Spleen (tissue), 11 donors: ENCODE data around the gene OPCML. TPM values are rescaled to one million over a fixed set of nuclear protein-coding genes. Genes with fewer than 3 reads are reported as not detected.

ENCODE experiments used
- DNase-seq: peaks from one replicate; pipeline ENCODE4 v3.0.0-alpha.2; 2020
- H3K27ac ChIP-seq, 8 donors: fragments of 200-600 bp; sonication (generic) in 7 of 8; 1 replicate in 4 of 8; 2 replicates in 4 of 8; pipeline versions ENCODE4 v1.5.0 to v1.8.0; 2016 to 2021; ENCODE audit warnings: inconsistent platforms in 4 of 8, mild to moderate bottlenecking in 4 of 8, moderate library complexity in 1 of 8
- H3K27me3 ChIP-seq, 7 donors: fragments of 200-600 bp; sonication (generic) in 6 of 7; replicated peaks in 1 of 7; 1 replicate in 4 of 7; 2 replicates in 3 of 7; pipeline versions ENCODE4 v1.5.0 to v1.8.0; 2016 to 2021; ENCODE audit warnings: inconsistent platforms in 3 of 7, mild to moderate bottlenecking in 1 of 7
- H3K36me3 ChIP-seq, 6 donors: fragments of 200-600 bp; sonication (generic) in 5 of 6; 1 replicate in 4 of 6; 2 replicates in 2 of 6; pipeline versions ENCODE4 v1.5.0 to v1.8.0; 2016 to 2021; ENCODE audit warnings: inconsistent platforms in 2 of 6
- H3K4me1 ChIP-seq, 6 donors: fragments of 200-600 bp; sonication (generic) in 5 of 6; 1 replicate in 3 of 6; 2 replicates in 3 of 6; pipeline versions ENCODE4 v1.5.0 to v1.8.0; 2016 to 2021; ENCODE audit warnings: inconsistent platforms in 3 of 6
- H3K4me3 ChIP-seq, 8 donors: fragments of 200-600 bp; sonication (generic) in 7 of 8; 1 replicate in 4 of 8; 2 replicates in 4 of 8; pipeline versions ENCODE4 v1.5.0 to v1.8.0; 2016 to 2021; ENCODE audit warnings: inconsistent platforms in 4 of 8, mild to moderate bottlenecking in 4 of 8, moderate library complexity in 2 of 8
- H3K9me3 ChIP-seq, 8 donors: fragments of 200-600 bp; sonication (generic) in 7 of 8; 1 replicate in 4 of 8; 2 replicates in 4 of 8; pipeline versions ENCODE4 v1.5.0 to v1.8.0; 2016 to 2021; ENCODE audit warnings: inconsistent platforms in 4 of 8
- CTCF ChIP-seq, 11 experiments: fragments of 200-600 bp in 7 of 11; fragments of 450-650 bp in 4 of 11; sonication (generic) in 4 of 11; IDR thresholded peaks in 8 of 11; conservative IDR thresholded peaks in 3 of 11; 1 replicate in 7 of 11; 2 replicates in 4 of 11; pipeline versions ENCODE4 v1.4.0 to v1.8.0; 2016 to 2021; ENCODE audit warnings: antibody characterized with exemption in 11 of 11, inconsistent platforms in 4 of 11, mild to moderate bottlenecking in 1 of 11
- POLR2A ChIP-seq, 3 donors: fragments of 450-650 bp; IDR thresholded peaks; one replicate each; pipeline ENCODE4 v1.5.1; 2017; ENCODE audit warnings: antibody characterized with exemption in 3 of 3, mild to moderate bottlenecking in 1 of 3
- POLR2AphosphoS5 ChIP-seq, 3 donors: sonication (generic); formaldehyde crosslinking; IDR thresholded peaks; one replicate each; pipeline ENCODE4 v1.5.1; 2017; ENCODE audit warnings: antibody characterized with exemption in 3 of 3
- WGBS, 5 donors: extraction: QIAGEN DNeasy Blood & Tissue Kit in 3 of 5; methylation state at CpG; one replicate each; pipeline versions ENCODE4 v1.1.5 to v1.1.7; 2013 to 2018; 5-methylcytosine and 5-hydroxymethylcytosine counted together
- intact Hi-C: fragments of 100-400 bp; cut with DNase I; formaldehyde crosslinking; loops from one replicate; pipeline ENCODE4 v1.15.0; 2023; ENCODE audit warnings: low total_unique reads
- polyA plus RNA-seq, 3 donors: library from polyadenylated mRNA; stranded (reverse); fragments of 200-250 nt; gene quantifications; one replicate each; pipeline ENCODE4 v1.2.1, GENCODE V29; 2013
- total RNA-seq, 7 donors: library from RNA; depleted of rRNA in 3 of 7; stranded (reverse); fragments of >200 nt in 3 of 7; fragmentation: NEBNext Ultra II Directional in 4 of 7; extraction: Animal tissue kit (Norgen Biotek cat#: 25700) in 4 of 7; gene quantifications; one replicate each; pipeline versions ENCODE4 v1.1.0 to v1.2.1, GENCODE V29; 2016 to 2021
- donor health status: healthy with polysubstance abuse.
- donor health status: DM: no; HTN: no; CAD: no; lungs with moderate emphysema.
- donor health status: DM: no; HTN: no; CAD: no.
- donor health status: Bipolar disorder and iron deficiency.
- donor health status: healthy.
- donor health status: DM: no; HTN: no; CAD: no.
- donor health status: DM: yes; HTN: yes; CAD: no.

The OPCML gene
- total and polyA plus RNA-seq, 10 donors, result 0.09 to 10.7 (median 3.1) TPM

GRCh38 chr11:132669949-132670348 is 862.4 kb downstream of the OPCML start:
- 88 to 93% (median 91%) methylated on average over 5 of the region's 5 CpGs for WGBS, 5 donors

GRCh38 chr11:132665205-132665604 is 867.1 kb downstream of the OPCML start:
- DNase-seq, result no peak
- TF ChIP-seq POLR2AphosphoS5 (IDR thresholded peaks at IDR 0.05) (no peak), CTCF (IDR thresholded peaks at IDR 0.05 in 8 of 11, conservative IDR thresholded peaks at IDR 0.05 in 3 of 11) (no peak), POLR2A (IDR thresholded peaks at IDR 0.05) (no peak)
- Histone ChIP-seq H3K36me3 (no peaks in the 10 kb centered on the region), H3K27ac (no peak overlapping the region), H3K9me3 (no peaks in the 10 kb centered on the region), H3K27me3 (no peaks in the 10 kb centered on the region), H3K4me3 (no peak overlapping the region), H3K4me1 (no peaks in the 10 kb centered on the region)
- intact Hi-C loops, result no loop called here
- 83 to 92% (median 88%) methylated on average over 4 of the region's 4 CpGs for WGBS, 5 donors

More at GRCh38 chr11:132669949-132670348, 862.4 kb downstream of the OPCML start:
- TF ChIP-seq CTCF (IDR thresholded peaks at IDR 0.05 in 8 of 11, conservative IDR thresholded peaks at IDR 0.05 in 3 of 11) (no peak), POLR2A (IDR thresholded peaks at IDR 0.05) (no peak), POLR2AphosphoS5 (IDR thresholded peaks at IDR 0.05) (no peak)
- no peak for DNase-seq
- H3K4me1 ChIP-seq, result peaks cover 0 to 8% (median 0%) of the 10 kb centered on the region in 6 donors
- no peak overlapping the region for H3K4me3 ChIP-seq
- H3K36me3 ChIP-seq, result no peaks in the 10 kb centered on the region
- no peaks in the 10 kb centered on the region for H3K27me3 ChIP-seq
- no peak overlapping the region for H3K27ac ChIP-seq
- intact Hi-C loops, result no loop called here
- no peaks in the 10 kb centered on the region for H3K9me3 ChIP-seq

GRCh38 chr11:132658696-132659095 is 873.6 kb downstream of the OPCML start:
- WGBS, 5 donors, result 76 to 95% (median 80%) methylated on average over 2 of the region's 2 CpGs
- intact Hi-C loops, result no loop called here
- no peak overlapping the region for H3K27ac ChIP-seq
- no peaks in the 10 kb centered on the region for H3K27me3 ChIP-seq
- H3K36me3 ChIP-seq, result no peaks in the 10 kb centered on the region
- no peak overlapping the region for H3K4me3 ChIP-seq
- no peak for DNase-seq
- no peak for TF ChIP-seq POLR2A (IDR thresholded peaks at IDR 0.05)
- TF ChIP-seq CTCF (IDR thresholded peaks at IDR 0.05 in 8 of 11, conservative IDR thresholded peaks at IDR 0.05 in 3 of 11), result no peak
- TF ChIP-seq POLR2AphosphoS5 (IDR thresholded peaks at IDR 0.05), result no peak
- peaks cover 0 to 9% (median 0%) of the 10 kb centered on the region in 8 donors for H3K9me3 ChIP-seq
- H3K4me1 ChIP-seq, result no peaks in the 10 kb centered on the region

- Histone ChIP-seq H3K27me3 (no peaks in the 10 kb centered on the region), H3K4me3 (no peak overlapping the region), H3K27ac (no peak overlapping the region), H3K9me3 (peaks cover 0 to 9% (median 0%) of the 10 kb centered on the region in 8 donors), H3K4me1 (no peaks in the 10 kb centered on the region), H3K36me3 (no peaks in the 10 kb centered on the region)
- no peak for TF ChIP-seq POLR2AphosphoS5 (IDR thresholded peaks at IDR 0.05)
- no peak for TF ChIP-seq CTCF (IDR thresholded peaks at IDR 0.05 in 8 of 11, conservative IDR thresholded peaks at IDR 0.05 in 3 of 11)
- no peak for TF ChIP-seq POLR2A (IDR thresholded peaks at IDR 0.05)
- 69 to 82% (median 76%) methylated on average over 3 to 4 of the region's 4 CpGs for WGBS, 5 donors
- intact Hi-C loops, result no loop called here
- no peak for DNase-seq
Measured at GRCh38 chr11:132658004-132658403, 874.3 kb downstream of the OPCML start.
